Osteocyte (in vitro differentiated cells): ENCODE data around the gene L3MBTL1. TPM values are rescaled to one million over a fixed set of nuclear protein-coding genes. Genes with fewer than 3 reads are reported as not detected.

ENCODE experiments used
- DNase-seq: peaks from one replicate; pipeline ENCODE4 v3.0.0; 2021; ENCODE audit warnings: mixed read lengths; ENCODE audit not compliant: unreplicated experiment; ENCODE audit errors: extremely low spot score
- H3K27ac Mint-ChIP-seq: one replicate; pipeline ENCODE4 v1.8.0; 2021; ENCODE audit warnings: mild to moderate bottlenecking, mixed read lengths; ENCODE audit not compliant: unreplicated experiment
- H3K27me3 Mint-ChIP-seq: one replicate; pipeline ENCODE4 v1.8.0; 2021; ENCODE audit warnings: mixed read lengths; ENCODE audit not compliant: unreplicated experiment
- H3K36me3 Mint-ChIP-seq: one replicate; pipeline ENCODE4 v1.8.0; 2021; ENCODE audit warnings: mixed read lengths; ENCODE audit not compliant: unreplicated experiment
- H3K4me1 Mint-ChIP-seq: one replicate; pipeline ENCODE4 v1.8.0; 2021; ENCODE audit warnings: mixed read lengths; ENCODE audit not compliant: unreplicated experiment
- H3K4me3 Mint-ChIP-seq: one replicate; pipeline ENCODE4 v1.8.0; 2021; ENCODE audit warnings: mild to moderate bottlenecking, moderate library complexity, mixed read lengths; ENCODE audit not compliant: unreplicated experiment
- H3K9me3 Mint-ChIP-seq: one replicate; pipeline ENCODE4 v1.8.0; 2021; ENCODE audit warnings: mixed read lengths; ENCODE audit not compliant: unreplicated experiment
- CTCF ChIP-seq: fragments of 200-600 bp; sonication (generic); IDR thresholded peaks from 2 replicates; pipeline ENCODE4 v1.5.0; 2021; ENCODE audit warnings: antibody characterized with exemption, mild to moderate bottlenecking, moderate library complexity
- total RNA-seq: library from RNA; stranded (reverse); gene quantifications from 2 replicates; pipeline ENCODE4 v1.2.1, GENCODE V29; 2021

L3MBTL1 gene
- total RNA-seq, 1 donor from 2014 or later: 17.5 TPM

- Mint-ChIP-seq H3K27me3 (no peaks in the 10 kb centered on the region), H3K9me3 (no peaks in the 10 kb centered on the region), H3K27ac (no peak overlapping the region), H3K36me3 (no peaks in the 10 kb centered on the region), H3K4me1 (peaks cover 2% of the 10 kb centered on the region), H3K4me3 (no peak overlapping the region)
- no peak for DNase-seq
- no peak for TF ChIP-seq CTCF
These were observed 31.6 kb downstream of the L3MBTL1 start for GRCh38 chr20:43538878-43539700.

- no peak for TF ChIP-seq CTCF
- no peaks in the 10 kb centered on the region for H3K36me3 Mint-ChIP-seq
- no peak overlapping the region for H3K4me3 Mint-ChIP-seq
- H3K4me1 Mint-ChIP-seq: peaks cover 2% of the 10 kb centered on the region
- DNase-seq: no peak
- no peaks in the 10 kb centered on the region for H3K9me3 Mint-ChIP-seq
- no peak overlapping the region for H3K27ac Mint-ChIP-seq
- H3K27me3 Mint-ChIP-seq: no peaks in the 10 kb centered on the region
These were observed 32.6 kb downstream of the L3MBTL1 start for GRCh38 chr20:43539975-43540672.

- no peak for DNase-seq
- Mint-ChIP-seq H3K36me3 (no peaks in the 10 kb centered on the region), H3K27ac (no peak overlapping the region), H3K4me3 (no peak overlapping the region), H3K27me3 (no peaks in the 10 kb centered on the region), H3K4me1 (peaks cover 2% of the 10 kb centered on the region), H3K9me3 (no peaks in the 10 kb centered on the region)
- TF ChIP-seq CTCF: no peak
These were observed 33.2 kb downstream of the L3MBTL1 start for GRCh38 chr20:43540673-43541060.

GRCh38 chr20:43541214-43541613 lies 33.7 kb downstream of the L3MBTL1 start:
- no peak for DNase-seq
- Mint-ChIP-seq H3K36me3 (peaks cover 3% of the 10 kb centered on the region), H3K4me1 (peaks cover 2% of the 10 kb centered on the region), H3K27ac (no peak overlapping the region), H3K27me3 (no peaks in the 10 kb centered on the region), H3K4me3 (no peak overlapping the region), H3K9me3 (no peaks in the 10 kb centered on the region)
- no peak for TF ChIP-seq CTCF

- no peak for TF ChIP-seq CTCF
- H3K27me3 Mint-ChIP-seq: no peaks in the 10 kb centered on the region
- peaks cover 2% of the 10 kb centered on the region for H3K4me1 Mint-ChIP-seq
- H3K9me3 Mint-ChIP-seq: no peaks in the 10 kb centered on the region
- no peak overlapping the region for H3K27ac Mint-ChIP-seq
- no peak for DNase-seq
- H3K36me3 Mint-ChIP-seq: peaks cover 7% of the 10 kb centered on the region
- H3K4me3 Mint-ChIP-seq: no peak overlapping the region
These were observed 34.7 kb downstream of the L3MBTL1 start for GRCh38 chr20:43542161-43542560.
